ENCODE data around the gene ASZ1. TPM values are rescaled to one million over a fixed set of nuclear protein-coding genes. Genes with fewer than 3 reads are reported as not detected.

Gene ASZ1
- total RNA-seq, 4 donors from 2014 or later = not detected

DNA sequence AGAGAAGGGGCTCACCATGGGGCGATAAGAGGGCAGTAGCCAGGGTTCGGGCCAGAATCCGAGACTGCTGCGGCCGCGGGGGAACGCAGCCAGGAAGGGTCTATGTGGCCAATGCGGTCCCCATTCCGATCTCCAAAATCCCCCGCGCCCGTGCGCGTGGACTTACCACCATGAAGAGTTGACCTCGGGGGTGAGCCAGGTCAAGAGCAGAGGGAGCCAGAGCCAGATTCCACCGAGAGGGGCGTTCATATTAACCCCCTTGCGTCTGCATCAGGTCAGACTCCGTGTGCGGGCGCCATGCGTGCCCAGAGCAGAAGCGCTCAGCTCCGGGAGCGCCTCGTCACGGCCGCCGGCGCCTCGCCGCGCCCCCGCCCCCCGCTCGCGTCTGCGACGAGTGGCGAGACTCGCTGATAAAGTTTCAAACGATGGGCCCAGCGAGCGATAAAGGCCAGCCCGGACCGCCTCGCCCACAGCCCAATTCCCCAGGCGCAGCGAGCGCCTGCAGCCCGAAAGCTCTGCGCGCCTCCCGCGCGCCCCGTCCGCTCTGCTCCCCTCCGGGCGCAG is 104.5 kb downstream of the ASZ1 start, which contains the start of gene WNT2:
Gene WNT2, minus strand, starts transcription at position 318 of the 564 bp plus-strand sequence. Its CDS starts 69 bp downstream, at position 249.
- Histone ChIP-seq H3K4me3 (peak within 1 kb of the TSS; percentile 43 to 48 (median 45)), H3K4me1 (peaks cover 12 to 24% (median 23%) of the 10 kb centered on the region in 4 donors), H3K9me3 (no peaks in the 10 kb centered on the region), H3K27me3 (peaks cover 0 to 39% (median 8%) of the 10 kb centered on the region in 4 donors), H3K27ac (replicated peaks in 1 of 4) (no peak within 1 kb of the TSS), H3K36me3 (no peaks in the 10 kb centered on the region)
- intact Hi-C loops (cut with DNase I) = no loop called here
- 2% methylated on average over 9 of the region's 60 CpGs for WGBS
- DNase-seq (ENCODE audit: extremely low spot score) = no peak
- TF ChIP-seq, protein P1, sequence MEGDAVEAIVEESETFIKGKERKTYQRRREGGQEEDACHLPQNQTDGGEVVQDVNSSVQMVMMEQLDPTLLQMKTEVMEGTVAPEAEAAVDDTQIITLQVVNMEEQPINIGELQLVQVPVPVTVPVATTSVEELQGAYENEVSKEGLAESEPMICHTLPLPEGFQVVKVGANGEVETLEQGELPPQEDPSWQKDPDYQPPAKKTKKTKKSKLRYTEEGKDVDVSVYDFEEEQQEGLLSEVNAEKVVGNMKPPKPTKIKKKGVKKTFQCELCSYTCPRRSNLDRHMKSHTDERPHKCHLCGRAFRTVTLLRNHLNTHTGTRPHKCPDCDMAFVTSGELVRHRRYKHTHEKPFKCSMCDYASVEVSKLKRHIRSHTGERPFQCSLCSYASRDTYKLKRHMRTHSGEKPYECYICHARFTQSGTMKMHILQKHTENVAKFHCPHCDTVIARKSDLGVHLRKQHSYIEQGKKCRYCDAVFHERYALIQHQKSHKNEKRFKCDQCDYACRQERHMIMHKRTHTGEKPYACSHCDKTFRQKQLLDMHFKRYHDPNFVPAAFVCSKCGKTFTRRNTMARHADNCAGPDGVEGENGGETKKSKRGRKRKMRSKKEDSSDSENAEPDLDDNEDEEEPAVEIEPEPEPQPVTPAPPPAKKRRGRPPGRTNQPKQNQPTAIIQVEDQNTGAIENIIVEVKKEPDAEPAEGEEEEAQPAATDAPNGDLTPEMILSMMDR (IDR thresholded peaks at IDR 0.05) = no peak
- no peak for TF ChIP-seq POLR2AphosphoS5 (IDR thresholded peaks at IDR 0.05)
- TF ChIP-seq EP300 (IDR thresholded peaks at IDR 0.05) = no peak
- TF ChIP-seq POLR2A (IDR thresholded peaks at IDR 0.05; ENCODE audit: low read depth) = no peak

DNA sequence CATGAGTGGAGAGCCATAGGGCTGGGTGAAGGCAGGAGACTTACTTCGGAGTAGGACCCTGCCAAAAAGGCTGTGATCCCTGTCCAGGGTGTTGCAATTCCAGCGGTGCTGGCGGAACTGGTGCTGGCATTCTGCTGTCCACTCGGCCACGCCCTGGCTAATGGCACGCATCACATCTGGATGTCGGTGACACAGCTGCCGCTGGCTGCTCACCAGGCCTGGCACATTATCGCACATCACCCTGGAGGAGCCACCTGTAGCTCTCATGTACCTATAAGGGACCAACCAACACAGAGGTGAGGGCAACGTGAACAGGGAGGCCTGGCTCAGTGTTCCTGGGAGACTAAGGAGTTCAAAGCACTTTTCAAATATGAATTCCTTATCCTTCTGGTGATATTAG is 106.8 kb downstream of the ASZ1 start:
- TF ChIP-seq POLR2A (IDR thresholded peaks at IDR 0.05; ENCODE audit: low read depth) (no peak), EP300 (IDR thresholded peaks at IDR 0.05) (no peak), POLR2AphosphoS5 (IDR thresholded peaks at IDR 0.05) (no peak)
- TF ChIP-seq, protein P1 (IDR thresholded peaks at IDR 0.05) = no peak
- 81% methylated on average over 10 of the region's 10 CpGs for WGBS
- Histone ChIP-seq H3K27me3 (peaks cover 0 to 39% (median 8%) of the 10 kb centered on the region in 4 donors), H3K4me1 (peaks cover 12 to 24% (median 23%) of the 10 kb centered on the region in 4 donors), H3K9me3 (no peaks in the 10 kb centered on the region), H3K36me3 (no peaks in the 10 kb centered on the region), H3K27ac (replicated peaks in 1 of 4) (no peak overlapping the region), H3K4me3 (no peak overlapping the region)
- DNase-seq (ENCODE audit: extremely low spot score) = no peak
- intact Hi-C loops (cut with DNase I) = no loop called here

DNA sequence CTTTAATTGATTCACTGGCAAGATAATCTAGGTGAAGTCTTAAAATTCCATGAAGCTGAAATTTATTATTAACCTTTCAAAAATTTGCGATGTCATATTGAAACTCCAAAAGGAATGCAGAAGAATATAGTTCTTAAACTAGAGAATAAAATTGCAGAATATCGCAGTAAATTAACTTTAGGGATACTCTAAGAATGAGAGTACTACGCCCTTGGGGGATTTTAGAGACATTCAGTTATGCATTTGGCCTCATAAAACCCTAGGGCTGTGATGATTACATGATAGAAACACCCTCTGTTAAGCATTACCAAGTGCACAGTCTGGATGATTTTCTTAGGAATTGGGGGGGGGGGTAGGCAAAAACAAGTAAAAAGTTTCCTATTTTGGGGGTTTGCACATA is 108.1 kb downstream of the ASZ1 start:
- H3K4me1 ChIP-seq = peaks cover 12 to 18% (median 18%) of the 10 kb centered on the region in 4 donors
- TF ChIP-seq, protein P1 (IDR thresholded peaks at IDR 0.05) = no peak
- TF ChIP-seq EP300 (IDR thresholded peaks at IDR 0.05) = no peak
- no peak for TF ChIP-seq POLR2A (IDR thresholded peaks at IDR 0.05; ENCODE audit: low read depth)
- no peak for TF ChIP-seq POLR2AphosphoS5 (IDR thresholded peaks at IDR 0.05)
- no peaks in the 10 kb centered on the region for H3K9me3 ChIP-seq
- DNase-seq (ENCODE audit: extremely low spot score) = no peak
- H3K27ac ChIP-seq (replicated peaks in 1 of 4) = no peak overlapping the region
- no peak overlapping the region for H3K4me3 ChIP-seq
- H3K27me3 ChIP-seq = peaks cover 0 to 27% (median 8%) of the 10 kb centered on the region in 4 donors
- WGBS = 81% methylated on average over 3 of the region's 3 CpGs
- intact Hi-C loops (cut with DNase I) = no loop called here
- H3K36me3 ChIP-seq = no peaks in the 10 kb centered on the region

DNA sequence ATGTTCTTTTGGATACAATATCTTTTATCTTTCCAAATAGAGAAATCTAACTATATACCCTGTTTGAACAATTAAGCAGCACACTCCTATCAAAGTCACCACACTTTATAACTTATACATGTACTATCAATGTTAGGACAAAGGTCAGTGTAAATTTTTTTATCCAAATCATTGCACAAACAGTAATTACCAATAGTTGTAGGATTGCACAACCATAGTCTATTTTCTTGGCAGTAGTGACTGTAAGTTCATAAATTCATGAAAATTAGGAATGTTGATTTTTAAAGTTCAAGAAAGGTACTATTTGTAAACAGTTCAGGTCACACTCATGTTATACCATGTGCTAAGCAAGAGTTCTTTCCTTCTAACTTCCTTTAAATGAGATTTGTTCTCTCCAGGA is 113.7 kb downstream of the ASZ1 start:
- Histone ChIP-seq H3K4me1 (no peaks in the 10 kb centered on the region), H3K4me3 (no peak overlapping the region), H3K36me3 (no peaks in the 10 kb centered on the region), H3K27ac (replicated peaks in 1 of 4) (no peak overlapping the region), H3K27me3 (no peaks in the 10 kb centered on the region), H3K9me3 (no peaks in the 10 kb centered on the region)
- DNase-seq (ENCODE audit: extremely low spot score) = no peak
- intact Hi-C loops (cut with DNase I) = no loop called here
- TF ChIP-seq, protein P1 (IDR thresholded peaks at IDR 0.05) = no peak
- TF ChIP-seq EP300 (IDR thresholded peaks at IDR 0.05) = no peak

Other genes with a start within 250 kb of the ASZ1 start
- 1 to 10 TPM in 3 of 4 donors, under 1 TPM in 1; 0.69 to 3.7 (median 1.9) TPM for gene WNT2, start 104.4 kb downstream of the ASZ1 start, total RNA-seq
- not detected for gene CFTR, start 52.5 kb upstream of the ASZ1 start, total RNA-seq